Esophagus muscularis mucosa (tissue), 4 donors: ENCODE results near the gene SPOCK3. TPM values are rescaled to one million over a fixed set of nuclear protein-coding genes. Genes with fewer than 3 reads are reported as not detected.

ENCODE experiments used
- DNase-seq: peaks from one replicate; pipeline ENCODE4 v3.0.0-alpha.2; 2017; ENCODE audit errors: extremely low spot score
- H3K27ac ChIP-seq, 4 donors: fragments of 200-600 bp; sonication (generic); replicated peaks in 1 of 4; 1 replicate in 3 of 4; 2 replicates in 1 of 4; pipeline ENCODE4 v1.5.1; 2016 to 2019; ENCODE audit warnings: mild to moderate bottlenecking in 1 of 4
- H3K27me3 ChIP-seq, 4 donors: fragments of 200-600 bp; sonication (generic); one replicate each; pipeline versions ENCODE4 v1.5.1 to v1.6.0; 2016 to 2019
- H3K36me3 ChIP-seq, 4 donors: fragments of 200-600 bp; sonication (generic); one replicate each; pipeline ENCODE4 v1.5.1; 2016 to 2019
- H3K4me1 ChIP-seq, 4 donors: fragments of 200-600 bp; sonication (generic); one replicate each; pipeline ENCODE4 v1.5.1; 2016 to 2019
- H3K4me3 ChIP-seq, 4 donors: fragments of 200-600 bp; sonication (generic); 1 replicate in 2 of 4; 2 replicates in 2 of 4; pipeline ENCODE4 v1.5.1; 2016 to 2019; ENCODE audit warnings: mild to moderate bottlenecking in 4 of 4, moderate library complexity in 1 of 4
- H3K9me3 ChIP-seq, 4 donors: fragments of 200-600 bp; sonication (generic); 1 replicate in 3 of 4; 2 replicates in 1 of 4; pipeline ENCODE4 v1.5.1; 2016 to 2019
- EP300 ChIP-seq: sonication (generic); formaldehyde crosslinking; IDR thresholded peaks from one replicate; pipeline ENCODE4 v1.6.1; 2017; ENCODE audit warnings: antibody characterized with exemption
- POLR2A ChIP-seq: fragments of 450-650 bp; IDR thresholded peaks from one replicate; pipeline ENCODE4 v1.6.1; 2017; ENCODE audit warnings: antibody characterized with exemption, moderate library complexity, mild to moderate bottlenecking, low read depth
- POLR2AphosphoS5 ChIP-seq, 2 donors: sonication (generic); formaldehyde crosslinking; IDR thresholded peaks; one replicate each; pipeline ENCODE4 v1.6.1; 2017; ENCODE audit warnings: antibody characterized with exemption in 2 of 2
- WGBS: methylation state at CpG from one replicate; pipeline ENCODE4 v1.1.5; 2018; 5-methylcytosine and 5-hydroxymethylcytosine counted together
- intact Hi-C: fragments of 100-400 bp; cut with DNase I; formaldehyde crosslinking; loops from one replicate; pipeline ENCODE4 v1.15.1; 2023
- total RNA-seq, 4 donors: library from RNA; depleted of rRNA; stranded (reverse); fragments of >200 nt; gene quantifications; one replicate each; pipeline versions ENCODE4 v1.1.0 to v1.2.1, GENCODE V29; 2016
- TF ChIP-seq, protein P1 (sequence below), 3 experiments: fragments of 200-600 bp in 2 of 3; fragments of 450-650 bp in 1 of 3; sonication (generic) in 2 of 3; IDR thresholded peaks; one replicate each; pipeline ENCODE4 v1.5.1; 2017 to 2019; ENCODE audit warnings: antibody characterized with exemption in 3 of 3, mild to moderate bottlenecking in 2 of 3, moderate library complexity in 1 of 3

SPOCK3 gene
- total RNA-seq, 4 donors from 2014 or later: 0.52 to 5.0 (median 2.3) TPM

DNA sequence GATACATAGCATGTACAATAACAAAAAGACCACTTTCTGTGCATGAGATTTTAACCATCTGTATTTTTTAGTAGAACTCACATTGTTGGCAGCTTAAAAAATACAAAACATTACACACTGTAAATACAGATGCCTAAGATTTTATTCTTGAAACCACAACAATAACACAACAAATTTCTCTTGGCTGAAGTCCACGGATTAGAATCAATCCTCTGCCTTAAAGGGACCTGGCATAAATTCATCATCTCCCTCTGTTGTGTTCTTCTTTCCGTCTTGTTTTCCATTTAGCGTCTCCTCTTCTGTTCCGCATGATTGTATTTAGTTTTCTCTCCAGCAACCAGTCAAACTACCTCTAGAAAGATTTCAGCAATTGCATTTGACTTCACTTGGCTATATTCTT is 231.0 kb downstream of the SPOCK3 start:
- Histone ChIP-seq H3K9me3 (no peaks in the 10 kb centered on the region), H3K4me3 (no peak overlapping the region), H3K27ac (no peak overlapping the region), H3K36me3 (no peaks in the 10 kb centered on the region), H3K27me3 (no peaks in the 10 kb centered on the region), H3K4me1 (no peaks in the 10 kb centered on the region)
- intact Hi-C loops: no loop called here
- 74% methylated on average over 4 of the region's 4 CpGs for WGBS
- DNase-seq: no peak
- TF ChIP-seq POLR2A: no peak
- TF ChIP-seq, protein P1, sequence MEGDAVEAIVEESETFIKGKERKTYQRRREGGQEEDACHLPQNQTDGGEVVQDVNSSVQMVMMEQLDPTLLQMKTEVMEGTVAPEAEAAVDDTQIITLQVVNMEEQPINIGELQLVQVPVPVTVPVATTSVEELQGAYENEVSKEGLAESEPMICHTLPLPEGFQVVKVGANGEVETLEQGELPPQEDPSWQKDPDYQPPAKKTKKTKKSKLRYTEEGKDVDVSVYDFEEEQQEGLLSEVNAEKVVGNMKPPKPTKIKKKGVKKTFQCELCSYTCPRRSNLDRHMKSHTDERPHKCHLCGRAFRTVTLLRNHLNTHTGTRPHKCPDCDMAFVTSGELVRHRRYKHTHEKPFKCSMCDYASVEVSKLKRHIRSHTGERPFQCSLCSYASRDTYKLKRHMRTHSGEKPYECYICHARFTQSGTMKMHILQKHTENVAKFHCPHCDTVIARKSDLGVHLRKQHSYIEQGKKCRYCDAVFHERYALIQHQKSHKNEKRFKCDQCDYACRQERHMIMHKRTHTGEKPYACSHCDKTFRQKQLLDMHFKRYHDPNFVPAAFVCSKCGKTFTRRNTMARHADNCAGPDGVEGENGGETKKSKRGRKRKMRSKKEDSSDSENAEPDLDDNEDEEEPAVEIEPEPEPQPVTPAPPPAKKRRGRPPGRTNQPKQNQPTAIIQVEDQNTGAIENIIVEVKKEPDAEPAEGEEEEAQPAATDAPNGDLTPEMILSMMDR (IDR thresholded peaks at IDR 0.05): no peak
- TF ChIP-seq EP300: no peak
- TF ChIP-seq POLR2AphosphoS5 (IDR thresholded peaks at IDR 0.05): no peak

DNA sequence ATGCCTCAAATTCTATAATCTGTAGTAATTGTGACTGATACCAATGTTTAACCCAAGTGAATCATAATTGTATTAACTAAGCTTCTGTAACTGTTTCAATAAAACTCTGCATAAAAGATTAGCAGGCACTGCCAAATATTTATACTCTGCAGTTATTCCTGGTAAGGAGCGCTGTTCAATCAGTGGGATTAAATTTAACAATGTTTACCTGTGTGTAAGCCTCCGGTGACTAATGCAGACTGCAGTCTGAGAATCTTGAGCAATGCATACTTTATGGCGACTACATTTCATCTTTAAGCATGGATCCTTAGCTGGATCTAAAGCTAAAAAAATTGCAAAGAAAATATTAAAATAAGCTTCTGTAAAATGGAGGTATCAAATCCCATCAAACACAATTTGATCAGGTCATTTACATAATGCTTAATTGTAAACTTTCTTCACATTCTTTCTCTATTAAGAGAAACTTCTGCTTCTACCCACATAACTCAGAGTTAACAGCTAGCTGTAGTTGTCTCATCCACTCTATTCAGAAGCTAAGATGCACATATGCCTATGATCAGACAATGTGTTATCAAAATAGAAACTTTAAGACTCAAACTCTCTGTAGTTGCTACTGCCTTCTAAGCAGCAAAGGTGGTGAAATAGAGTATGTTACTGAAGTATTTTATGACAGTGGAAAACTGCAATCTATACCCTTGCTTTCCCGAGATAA is 234.0 kb downstream of the SPOCK3 start:
- Histone ChIP-seq H3K27ac (no peak overlapping the region), H3K27me3 (no peaks in the 10 kb centered on the region), H3K9me3 (no peaks in the 10 kb centered on the region), H3K4me1 (no peaks in the 10 kb centered on the region), H3K4me3 (no peak overlapping the region), H3K36me3 (no peaks in the 10 kb centered on the region)
- intact Hi-C loops: no loop called here
- TF ChIP-seq POLR2A (no peak), POLR2AphosphoS5 (IDR thresholded peaks at IDR 0.05) (no peak), EP300 (no peak)
- TF ChIP-seq, protein P1 (IDR thresholded peaks at IDR 0.05): no peak
- no peak for DNase-seq
- 48% methylated on average over 4 of the region's 4 CpGs for WGBS

DNA sequence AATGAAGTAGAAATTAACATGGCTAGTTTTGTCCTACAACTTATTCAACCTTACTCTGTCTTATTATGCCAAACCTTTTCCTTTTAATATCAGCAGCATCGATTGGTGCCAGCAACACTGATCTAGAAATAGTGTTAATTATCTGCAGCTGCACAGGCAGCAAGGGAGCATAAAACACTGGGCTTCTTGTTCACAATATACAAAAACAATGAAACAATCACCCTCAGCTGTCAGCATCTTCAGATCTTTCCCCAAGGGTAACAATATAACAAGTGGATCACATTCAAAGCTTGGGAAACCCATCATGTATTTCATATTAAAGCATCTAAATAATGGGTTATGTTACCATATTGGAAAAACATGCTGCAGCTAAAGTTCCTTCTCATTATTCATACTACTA is 238.1 kb downstream of the SPOCK3 start:
- TF ChIP-seq, protein P1 (IDR thresholded peaks at IDR 0.05): no peak
- TF ChIP-seq EP300: no peak
- no peak for TF ChIP-seq POLR2AphosphoS5 (IDR thresholded peaks at IDR 0.05)
- no peak for TF ChIP-seq POLR2A
- DNase-seq: no peak
- Histone ChIP-seq H3K27me3 (no peaks in the 10 kb centered on the region), H3K36me3 (no peaks in the 10 kb centered on the region), H3K4me1 (no peaks in the 10 kb centered on the region), H3K9me3 (no peaks in the 10 kb centered on the region), H3K4me3 (no peak overlapping the region), H3K27ac (no peak overlapping the region)
- WGBS: 88% methylated on average over 1 of the region's 1 CpG
- intact Hi-C loops: no loop called here

DNA sequence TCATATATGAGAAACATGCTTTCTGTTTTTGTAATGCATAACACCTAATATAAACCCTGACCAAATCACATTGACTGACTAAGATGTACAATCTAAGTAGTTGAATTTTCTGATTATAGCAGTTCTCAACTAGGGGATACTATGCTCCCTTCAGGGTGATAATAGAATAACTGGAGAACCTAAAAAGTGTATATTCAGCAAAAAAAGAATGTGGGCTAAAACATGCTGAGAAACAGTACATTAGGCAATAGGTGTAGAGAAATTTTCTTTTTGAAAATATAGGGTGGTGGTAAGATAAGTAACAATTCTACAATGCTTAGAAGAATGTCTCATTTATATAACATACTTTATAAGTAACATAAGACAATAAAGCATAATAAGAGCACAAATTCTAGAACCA is 239.6 kb downstream of the SPOCK3 start:
- H3K4me3 ChIP-seq: no peak overlapping the region
- H3K36me3 ChIP-seq: no peaks in the 10 kb centered on the region
- no peaks in the 10 kb centered on the region for H3K4me1 ChIP-seq
- H3K27ac ChIP-seq: no peak overlapping the region
- H3K27me3 ChIP-seq: no peaks in the 10 kb centered on the region
- DNase-seq: no peak
- no peaks in the 10 kb centered on the region for H3K9me3 ChIP-seq
- intact Hi-C loops: no loop called here
- TF ChIP-seq POLR2AphosphoS5 (IDR thresholded peaks at IDR 0.05) (no peak), POLR2A (no peak), EP300 (no peak)
- TF ChIP-seq, protein P1 (IDR thresholded peaks at IDR 0.05): no peak

DNA sequence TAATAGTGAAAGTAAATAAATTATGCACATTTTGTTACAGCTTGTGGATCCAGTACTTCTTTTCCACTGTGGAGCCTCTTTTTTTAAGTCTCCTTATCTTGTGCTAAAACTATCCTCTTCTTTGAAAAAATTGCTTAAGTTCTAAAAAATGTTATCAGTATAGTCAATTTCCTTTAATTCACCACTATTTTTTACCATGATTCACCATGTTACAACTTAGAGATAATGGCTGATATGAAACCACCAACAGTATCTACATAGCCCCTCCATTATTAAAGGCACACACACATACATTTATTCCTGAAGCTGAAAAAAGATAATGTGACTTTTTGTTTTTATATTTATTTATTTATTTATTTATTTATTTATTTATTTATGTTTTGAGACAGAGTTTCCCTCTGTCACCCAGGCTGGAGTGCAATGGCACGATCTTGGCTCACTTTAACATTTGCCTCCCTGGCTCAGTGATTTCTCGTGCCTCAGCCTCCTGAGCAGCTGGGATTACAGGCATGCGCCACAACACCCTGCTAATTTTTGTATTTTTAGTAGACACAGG is 243.2 kb downstream of the SPOCK3 start:
- no peak overlapping the region for H3K4me3 ChIP-seq
- no peaks in the 10 kb centered on the region for H3K4me1 ChIP-seq
- H3K36me3 ChIP-seq: no peaks in the 10 kb centered on the region
- H3K27ac ChIP-seq: no peak overlapping the region
- DNase-seq: no peak
- WGBS: 93% methylated on average over 3 of the region's 3 CpGs
- no peaks in the 10 kb centered on the region for H3K9me3 ChIP-seq
- intact Hi-C loops: no loop called here
- no peaks in the 10 kb centered on the region for H3K27me3 ChIP-seq
- no peak for TF ChIP-seq EP300
- no peak for TF ChIP-seq POLR2A
- no peak for TF ChIP-seq POLR2AphosphoS5 (IDR thresholded peaks at IDR 0.05)
- TF ChIP-seq, protein P1 (IDR thresholded peaks at IDR 0.05): no peak
